NT2/D1 (cell line): ENCODE results near the gene CYP2F1.
"Not testable (repeated sequence)": the region's sequence is repeated elsewhere in the genome, so short reads cannot be mapped to it uniquely, and the experiment has no call there.

ENCODE experiments used
- DNase-seq: peaks from one replicate; pipeline ENCODE4 v3.0.0-alpha.2; 2011; ENCODE audit warnings: low read depth, low spot score
- H3K27me3 ChIP-seq: 2 replicates; pipeline ENCODE4 v1.6.0; 2011; ENCODE audit warnings: mild to moderate bottlenecking; ENCODE audit not compliant: insufficient read length, insufficient read depth
- H3K36me3 ChIP-seq: 2 replicates; pipeline ENCODE4 v1.6.1; 2011; ENCODE audit warnings: mild to moderate bottlenecking, low read length, mixed read lengths; ENCODE audit not compliant: insufficient read depth, insufficient read length
- H3K4me1 ChIP-seq: 2 replicates; pipeline ENCODE4 v1.5.1; 2011; ENCODE audit not compliant: insufficient read depth, insufficient read length
- H3K4me3 ChIP-seq: 2 replicates; pipeline ENCODE4 v1.5.1; 2011; ENCODE audit warnings: low read depth; ENCODE audit not compliant: insufficient read length
- H3K9ac ChIP-seq: 2 replicates; pipeline ENCODE4 v1.6.0; 2011; ENCODE audit warnings: low read depth; ENCODE audit not compliant: insufficient read length
- H3K9me3 ChIP-seq: 2 replicates; pipeline ENCODE4 v1.5.1; 2011; ENCODE audit warnings: mild to moderate bottlenecking, low read length; ENCODE audit not compliant: insufficient read depth
- SUZ12 ChIP-seq: IDR thresholded peaks from 2 replicates; pipeline ENCODE4 v1.6.1; 2011; ENCODE audit not compliant: insufficient read length, insufficient read depth; ENCODE audit errors: extremely low read depth
- YY1 ChIP-seq: IDR thresholded peaks from 2 replicates; pipeline ENCODE4 v1.6.1; 2011; ENCODE audit not compliant: insufficient read length, insufficient read depth
- ZNF274 ChIP-seq: IDR thresholded peaks from 2 replicates; pipeline ENCODE4 v1.6.1; 2011; ENCODE audit warnings: mild to moderate bottlenecking, low read depth, low read length

CYP2F1 gene

GRCh38 chr19:41149831-41150230 lies 35.6 kb downstream of the CYP2F1 start:
- H3K27me3 ChIP-seq: no peaks in the 10 kb centered on the region
- TF ChIP-seq SUZ12: no peak
- TF ChIP-seq ZNF274: no peak
- no peak for TF ChIP-seq YY1
- H3K4me3 ChIP-seq: no peak overlapping the region
- H3K36me3 ChIP-seq: no peaks in the 10 kb centered on the region
- no peaks in the 10 kb centered on the region for H3K4me1 ChIP-seq
- no peaks in the 10 kb centered on the region for H3K9me3 ChIP-seq
- no peak for DNase-seq
- no peak overlapping the region for H3K9ac ChIP-seq

- not testable (repeated sequence) for DNase-seq, H3K9me3 ChIP-seq, H3K27me3 ChIP-seq
These were observed 36.8 kb downstream of the CYP2F1 start for GRCh38 chr19:41150986-41151385.

GRCh38 chr19:41154060-41154459 lies 39.8 kb downstream of the CYP2F1 start:
- Histone ChIP-seq H3K9ac (no peak overlapping the region), H3K27me3 (no peaks in the 10 kb centered on the region), H3K4me3 (no peak overlapping the region), H3K36me3 (peaks cover 12% of the 10 kb centered on the region), H3K4me1 (peaks cover 2% of the 10 kb centered on the region), H3K9me3 (peaks cover 6% of the 10 kb centered on the region; the same call in 1 of the 2 replicates)
- no peak for DNase-seq
- TF ChIP-seq YY1 (no peak), SUZ12 (no peak), ZNF274 (no peak)

More at GRCh38 chr19:41150986-41151385, 36.8 kb downstream of the CYP2F1 start:
- not testable (repeated sequence) for H3K9ac ChIP-seq, H3K36me3 ChIP-seq, H3K4me3 ChIP-seq, H3K4me1 ChIP-seq

- TF ChIP-seq ZNF274: no peak
- TF ChIP-seq YY1: no peak
- TF ChIP-seq SUZ12: no peak
- no peak overlapping the region for H3K9ac ChIP-seq
- peaks cover 6% of the 10 kb centered on the region; the same call in 1 of the 2 replicates for H3K9me3 ChIP-seq
- peaks cover 14% of the 10 kb centered on the region for H3K36me3 ChIP-seq
- H3K4me1 ChIP-seq: peaks cover 4% of the 10 kb centered on the region
- H3K27me3 ChIP-seq: no peaks in the 10 kb centered on the region
- no peak overlapping the region for H3K4me3 ChIP-seq
- DNase-seq: no peak
These were observed 42.0 kb downstream of the CYP2F1 start for GRCh38 chr19:41156207-41156606.

GRCh38 chr19:41159881-41160280 lies 45.6 kb downstream of the CYP2F1 start:
- Histone ChIP-seq H3K4me1 (peaks cover 4% of the 10 kb centered on the region), H3K9ac (no peak overlapping the region), H3K9me3 (peaks cover 6% of the 10 kb centered on the region; the same call in 1 of the 2 replicates), H3K4me3 (no peak overlapping the region), H3K27me3 (no peaks in the 10 kb centered on the region), H3K36me3 (peaks cover 29% of the 10 kb centered on the region)
- TF ChIP-seq SUZ12 (no peak), ZNF274 (no peak), YY1 (no peak)
- no peak for DNase-seq

GRCh38 chr19:41161903-41162302 lies 47.7 kb downstream of the CYP2F1 start:
- H3K4me3 ChIP-seq: no peak overlapping the region
- DNase-seq: no peak
- no peak for TF ChIP-seq YY1
- TF ChIP-seq SUZ12: no peak
- TF ChIP-seq ZNF274: no peak
- no peak overlapping the region for H3K9ac ChIP-seq
- peaks cover 6% of the 10 kb centered on the region; the same call in 1 of the 2 replicates for H3K9me3 ChIP-seq
- H3K27me3 ChIP-seq: no peaks in the 10 kb centered on the region
- peaks cover 36% of the 10 kb centered on the region for H3K36me3 ChIP-seq
- H3K4me1 ChIP-seq: peaks cover 4% of the 10 kb centered on the region

- Histone ChIP-seq H3K9ac (no peak overlapping the region), H3K9me3 (no peaks in the 10 kb centered on the region), H3K36me3 (peaks cover 53% of the 10 kb centered on the region), H3K27me3 (no peaks in the 10 kb centered on the region), H3K4me3 (no peak overlapping the region), H3K4me1 (no peaks in the 10 kb centered on the region)
- TF ChIP-seq YY1 (no peak), ZNF274 (no peak), SUZ12 (no peak)
- DNase-seq: no peak
These were observed 52.9 kb downstream of the CYP2F1 start for GRCh38 chr19:41166944-41167804.
